ENCODE data around the gene RPS6KC1. TPM values are rescaled to one million over a fixed set of nuclear protein-coding genes. Genes with fewer than 3 reads are reported as not detected.
"Not testable (repeated sequence)": the region's sequence is repeated elsewhere in the genome, so short reads cannot be mapped to it uniquely, and the experiment has no call there.

The RPS6KC1 gene
- total and polyA plus RNA-seq, 2 donors (not counting 3 experiments of a cell fraction or from before 2014, with no cell fraction given): 5.1 to 18.6 TPM

- H3K27me3 ChIP-seq (ENCODE audit: control insufficient read depth in 2 of 2, insufficient read depth in 2 of 2, low read length in 2 of 2): peaks cover 8 to 17% of the 10 kb centered on the region in 2 experiments
These were observed 31.0 kb upstream of the RPS6KC1 start for GRCh38 chr1:213020016-213020415.

GRCh38 chr1:213027024-213027423 is 24.0 kb upstream of the RPS6KC1 start:
- H3K79me2 ChIP-seq (ENCODE audit: control insufficient read depth, insufficient read depth, low read length); H4K20me1 ChIP-seq (replicated peaks; ENCODE audit: control insufficient read depth, extremely low read depth, insufficient read depth, low read length); BruUV-seq (replicated peaks); H3K36me3 ChIP-seq (ENCODE audit: control insufficient read depth in 2 of 2, extremely low read depth in 1 of 2, insufficient read depth in 2 of 2, low read length in 2 of 2); H3K27ac ChIP-seq (ENCODE audit: insufficient read depth, low read depth, low read length); DNase-seq (ENCODE audit: low read depth, low spot score); H3K4me2 ChIP-seq (ENCODE audit: insufficient read depth, low read length); H2AFZ ChIP-seq (ENCODE audit: low read depth, low read length); dilution Hi-C loops (cut with MboI; ENCODE audit: extremely low pct_ligation_motif_present, low sequenced_read_pairs); FAIRE-seq; CTCF ChIA-PET; H3K9me1 ChIP-seq (replicated peaks; ENCODE audit: control insufficient read depth, extremely low read depth, insufficient read depth, low read length); H3K9me3 ChIP-seq (replicated peaks; ENCODE audit: control insufficient read depth, insufficient read depth, low read length); H3K4me1 ChIP-seq (ENCODE audit: control insufficient read depth, extremely low read depth, insufficient read depth, low read length); intact Hi-C loops (cut with micrococcal nuclease); H3K9ac ChIP-seq (replicated peaks; ENCODE audit: extremely low read depth, insufficient read depth, low read length); H3K4me3 ChIP-seq (replicated peaks in 1 of 3; ENCODE audit: insufficient read depth in 1 of 3, low read depth in 1 of 3, low read length in 3 of 3): not testable (repeated sequence)
- POLR2A ChIA-PET: interaction anchor here (0.6 kb wide), 1 partner anchor 11 kb away, joined by 3 read pairs; no protein-coding TSS in a partner anchor
- H3K27me3 ChIP-seq (ENCODE audit: control insufficient read depth in 2 of 2, insufficient read depth in 2 of 2, low read length in 2 of 2): peaks cover 6 to 14% of the 10 kb centered on the region in 2 experiments

More at GRCh38 chr1:213020016-213020415, 31.0 kb upstream of the RPS6KC1 start:
- H2AFZ ChIP-seq (ENCODE audit: low read depth, low read length): no peak overlapping the region
- FAIRE-seq (no peak), DNase-seq (ENCODE audit: low read depth, low spot score) (no peak)
- CTCF ChIA-PET: no interaction called here
- no TSS peak for BruUV-seq (replicated peaks)
- no peaks in the 10 kb centered on the region for H3K36me3 ChIP-seq (ENCODE audit: control insufficient read depth in 2 of 2, extremely low read depth in 1 of 2, insufficient read depth in 2 of 2, low read length in 2 of 2)
- no peaks in the 10 kb centered on the region for H3K9me3 ChIP-seq (replicated peaks; ENCODE audit: control insufficient read depth, insufficient read depth, low read length)
- dilution Hi-C loops (cut with MboI; ENCODE audit: extremely low pct_ligation_motif_present, low sequenced_read_pairs): no loop called here
- no peaks in the 10 kb centered on the region for H3K79me2 ChIP-seq (ENCODE audit: control insufficient read depth, insufficient read depth, low read length)
- TF ChIP-seq POLR2A (IDR thresholded peaks at IDR 0.05; ENCODE audit: low read depth, low read length): no peak
- TF ChIP-seq EZH2 (IDR thresholded peaks at IDR 0.05; ENCODE audit: borderline replicate concordance, low read depth, low read length, severe bottlenecking): no peak
- no peak for TF ChIP-seq FOS (IDR thresholded peaks at IDR 0.05; ENCODE audit: borderline replicate concordance, insufficient read depth, low read length)
- no peak for TF ChIP-seq GATA2 (IDR thresholded peaks at IDR 0.05; ENCODE audit: insufficient read depth, insufficient read length, low read depth, low read length)
- TF ChIP-seq CTCF (IDR thresholded peaks at IDR 0.05; ENCODE audit: extremely low read depth in 1 of 2, insufficient read depth in 1 of 2, low read depth in 1 of 2, low read length in 2 of 2): no peak
- no peak for TF ChIP-seq JUN (IDR thresholded peaks at IDR 0.05; ENCODE audit: borderline replicate concordance, insufficient read depth, insufficient read length, low read depth)
- TF ChIP-seq MAX (IDR thresholded peaks at IDR 0.05; ENCODE audit: insufficient read depth, insufficient read length): no peak
- TF ChIP-seq POLR2AphosphoS5 (IDR thresholded peaks at IDR 0.05; ENCODE audit: insufficient read depth, low read depth, low read length): no peak
- TF ChIP-seq MYC (IDR thresholded peaks at IDR 0.05; ENCODE audit: low read depth, low read length): no peak
- H4K20me1 ChIP-seq (replicated peaks; ENCODE audit: control insufficient read depth, extremely low read depth, insufficient read depth, low read length): no peaks in the 10 kb centered on the region
- H3K27ac ChIP-seq (ENCODE audit: insufficient read depth, low read depth, low read length): no peak overlapping the region
- intact Hi-C loops (cut with micrococcal nuclease): no loop called here
- H3K9ac ChIP-seq (replicated peaks; ENCODE audit: extremely low read depth, insufficient read depth, low read length): no peak overlapping the region
- H3K4me3 ChIP-seq (replicated peaks in 1 of 3; ENCODE audit: insufficient read depth in 1 of 3, low read depth in 1 of 3, low read length in 3 of 3): no peak overlapping the region
- H3K4me1 ChIP-seq (ENCODE audit: control insufficient read depth, extremely low read depth, insufficient read depth, low read length): peaks cover 2% of the 10 kb centered on the region
- H3K9me1 ChIP-seq (replicated peaks; ENCODE audit: control insufficient read depth, extremely low read depth, insufficient read depth, low read length): no peaks in the 10 kb centered on the region
- POLR2A ChIA-PET: no interaction called here
- H3K4me2 ChIP-seq (ENCODE audit: insufficient read depth, low read length): no peak overlapping the region

Data from endothelial cell of umbilical vein (primary cell).